Esophagus squamous epithelium (tissue), 5 donors: ENCODE measurements around the gene NME7. TPM values are rescaled to one million over a fixed set of nuclear protein-coding genes. Genes with fewer than 3 reads are reported as not detected.
"Not testable (repeated sequence)": the region's sequence is repeated elsewhere in the genome, so short reads cannot be mapped to it uniquely, and the experiment has no call there.

ENCODE experiments used
- DNase-seq: peaks from one replicate; lab custom pipeline; 2025; lab: John Stamatoyannopoulos, UW
- H3K27ac ChIP-seq, 4 donors: fragments of 200-600 bp; sonication (generic); one replicate each; pipeline ENCODE4 v1.5.1; 2016 to 2019; ENCODE audit warnings: mild to moderate bottlenecking in 1 of 4
- H3K27me3 ChIP-seq, 4 donors: fragments of 200-600 bp; sonication (generic); 1 replicate in 3 of 4; 2 replicates in 1 of 4; pipeline versions ENCODE4 v1.5.1 to v1.6.0; 2017 to 2021; ENCODE audit warnings: antibody characterized with exemption in 1 of 4
- H3K36me3 ChIP-seq, 3 donors: fragments of 200-600 bp; sonication (generic); one replicate each; pipeline ENCODE4 v1.5.1; 2016 to 2019
- H3K4me1 ChIP-seq, 3 donors: fragments of 200-600 bp; sonication (generic); one replicate each; pipeline ENCODE4 v1.5.1; 2017 to 2019
- H3K4me3 ChIP-seq, 4 donors: fragments of 200-600 bp; sonication (generic); 1 replicate in 3 of 4; 2 replicates in 1 of 4; pipeline ENCODE4 v1.5.1; 2016 to 2019; ENCODE audit warnings: mild to moderate bottlenecking in 2 of 4, moderate library complexity in 1 of 4
- H3K9me3 ChIP-seq, 3 donors: fragments of 200-600 bp; sonication (generic); one replicate each; pipeline ENCODE4 v1.5.1; 2016 to 2019
- CTCF ChIP-seq, 6 experiments: fragments of 450-650 bp in 4 of 6; fragments of 200-600 bp in 2 of 6; sonication (generic) in 2 of 6; IDR thresholded peaks; one replicate each; pipeline ENCODE4 v1.5.1; 2016 to 2019; ENCODE audit warnings: antibody characterized with exemption in 6 of 6, mild to moderate bottlenecking in 4 of 6, moderate library complexity in 4 of 6
- POLR2A ChIP-seq, 4 donors: fragments of 450-650 bp; IDR thresholded peaks; one replicate each; pipeline ENCODE4 v1.6.1; 2017; ENCODE audit warnings: antibody characterized with exemption in 4 of 4, mild to moderate bottlenecking in 4 of 4, moderate library complexity in 3 of 4
- WGBS, 2 donors: methylation state at CpG; one replicate each; pipeline ENCODE4 v1.1.5; 2018; 5-methylcytosine and 5-hydroxymethylcytosine counted together
- intact Hi-C: fragments of 100-400 bp; cut with DNase I; formaldehyde crosslinking; loops from one replicate; pipeline ENCODE4 v1.15.0; 2022
- total RNA-seq, 4 donors: library from RNA; depleted of rRNA; stranded (reverse); fragments of >200 nt; gene quantifications; one replicate each; pipeline ENCODE4 v1.1.0, GENCODE V29; 2016
- donor health status: DM: yes; HTN: yes; CAD: no.

Gene NME7
- total RNA-seq, 4 donors from 2014 or later, result 5.7 to 10.7 (median 7.4) TPM

GRCh38 chr1:169360415-169360814, 7.2 kb downstream of the NME7 start:
- no peak for DNase-seq
- Histone ChIP-seq H3K27me3 (no peaks in the 10 kb centered on the region), H3K4me3 (no peak overlapping the region), H3K27ac (no peak overlapping the region), H3K9me3 (no peaks in the 10 kb centered on the region), H3K4me1 (peaks cover 0 to 7% (median 0%) of the 10 kb centered on the region in 3 donors), H3K36me3 (no peaks in the 10 kb centered on the region)
- WGBS, 2 donors, result 100% methylated on average over 1 of the region's 1 CpG
- TF ChIP-seq POLR2A (IDR thresholded peaks at IDR 0.05) (no peak), CTCF (IDR thresholded peaks at IDR 0.05) (no peak)
- intact Hi-C loops, result loop anchor here (10.0 kb wide), 1 partner anchor 184 kb away; no protein-coding TSS in a partner anchor

- no peaks in the 10 kb centered on the region for H3K36me3 ChIP-seq
- WGBS, 2 donors, result 41% methylated on average over 5 of the region's 5 CpGs
- no peak overlapping the region for H3K27ac ChIP-seq
- H3K4me1 ChIP-seq, result no peaks in the 10 kb centered on the region
- no peak for DNase-seq
- intact Hi-C loops, result loop anchor here (10.0 kb wide), 1 partner anchor 744 kb away; no protein-coding TSS in a partner anchor
- no peaks in the 10 kb centered on the region for H3K9me3 ChIP-seq
- no peaks in the 10 kb centered on the region for H3K27me3 ChIP-seq
- TF ChIP-seq POLR2A (IDR thresholded peaks at IDR 0.05), result no peak
- TF ChIP-seq CTCF (IDR thresholded peaks at IDR 0.05), result peak; percentile 63 to 81 (median 80)
- H3K4me3 ChIP-seq, result no peak overlapping the region
Observed at GRCh38 chr1:169348383-169349036, 19.1 kb downstream of the NME7 start.

GRCh38 chr1:169347688-169348382, 19.8 kb downstream of the NME7 start:
- 75 to 85% methylated on average over 2 of the region's 2 CpGs for WGBS, 2 donors
- intact Hi-C loops, result loop anchor here (10.0 kb wide), 1 partner anchor 743 kb away; no protein-coding TSS in a partner anchor
- no peaks in the 10 kb centered on the region for H3K36me3 ChIP-seq
- H3K4me3 ChIP-seq, result no peak overlapping the region
- no peaks in the 10 kb centered on the region for H3K4me1 ChIP-seq
- TF ChIP-seq CTCF (IDR thresholded peaks at IDR 0.05) (no peak), POLR2A (IDR thresholded peaks at IDR 0.05) (no peak)
- no peak overlapping the region for H3K27ac ChIP-seq
- DNase-seq, result no peak
- no peaks in the 10 kb centered on the region for H3K9me3 ChIP-seq
- H3K27me3 ChIP-seq, result no peaks in the 10 kb centered on the region

GRCh38 chr1:169346036-169346589, 21.5 kb downstream of the NME7 start:
- Histone ChIP-seq H3K4me3 (no peak overlapping the region), H3K4me1 (no peaks in the 10 kb centered on the region), H3K27ac (no peak overlapping the region), H3K36me3 (no peaks in the 10 kb centered on the region), H3K9me3 (no peaks in the 10 kb centered on the region), H3K27me3 (no peaks in the 10 kb centered on the region)
- intact Hi-C loops, result loop anchor here (10.0 kb wide), 1 partner anchor 741 kb away; no protein-coding TSS in a partner anchor
- DNase-seq, result no peak
- TF ChIP-seq POLR2A (IDR thresholded peaks at IDR 0.05), result no peak
- TF ChIP-seq CTCF (IDR thresholded peaks at IDR 0.05), result no peak
- WGBS, 2 donors, result 96 to 99% methylated on average over 3 of the region's 3 CpGs

- WGBS, 2 donors, result 97 to 100% methylated on average over 1 of the region's 1 CpG
- DNase-seq, result no peak
- intact Hi-C loops, result loop anchor here (10.0 kb wide), 1 partner anchor 741 kb away; no protein-coding TSS in a partner anchor
- no peaks in the 10 kb centered on the region for H3K4me1 ChIP-seq
- H3K36me3 ChIP-seq, result no peaks in the 10 kb centered on the region
- no peak overlapping the region for H3K27ac ChIP-seq
- no peak overlapping the region for H3K4me3 ChIP-seq
- H3K9me3 ChIP-seq, result no peaks in the 10 kb centered on the region
- TF ChIP-seq CTCF (IDR thresholded peaks at IDR 0.05) (no peak), POLR2A (IDR thresholded peaks at IDR 0.05) (no peak)
- no peaks in the 10 kb centered on the region for H3K27me3 ChIP-seq
Observed at GRCh38 chr1:169345511-169345910, 22.1 kb downstream of the NME7 start.

- WGBS, 2 donors, result 84 to 87% methylated on average over 3 of the region's 3 CpGs
- H3K9me3 ChIP-seq, H3K36me3 ChIP-seq, H3K4me1 ChIP-seq, DNase-seq, H3K27me3 ChIP-seq, H3K27ac ChIP-seq, H3K4me3 ChIP-seq: not testable (repeated sequence)
- intact Hi-C loops, result loop anchor here (10.0 kb wide), 1 partner anchor 737 kb away; no protein-coding TSS in a partner anchor
Observed at GRCh38 chr1:169342096-169342495, 25.5 kb downstream of the NME7 start.
